Neural crest cell (in vitro differentiated cells): Measurements from ENCODE around the gene CDHR5. TPM values are rescaled to one million over a fixed set of nuclear protein-coding genes. Genes with fewer than 3 reads are reported as not detected.

Experiments
- DNase-seq: peaks from one replicate; pipeline ENCODE4 v3.0.0; 2021; ENCODE audit warnings: low read depth, mixed read lengths, low spot score
- H3K27ac Mint-ChIP-seq: one replicate; pipeline ENCODE4 v1.8.0; 2021; ENCODE audit warnings: mild to moderate bottlenecking, mixed read lengths; ENCODE audit not compliant: unreplicated experiment
- H3K27me3 Mint-ChIP-seq: 2 replicates; pipeline ENCODE4 v1.8.0; 2021; ENCODE audit warnings: low read depth, mild to moderate bottlenecking, mixed read lengths
- H3K36me3 Mint-ChIP-seq: 2 replicates; pipeline ENCODE4 v1.8.0; 2021; ENCODE audit warnings: low read depth, mild to moderate bottlenecking, mixed read lengths
- H3K4me1 Mint-ChIP-seq: 2 replicates; pipeline ENCODE4 v1.8.0; 2021; ENCODE audit warnings: mixed read lengths
- H3K4me3 Mint-ChIP-seq: one replicate; pipeline ENCODE4 v1.8.0; 2021; ENCODE audit warnings: mild to moderate bottlenecking, mixed read lengths
- H3K9me3 Mint-ChIP-seq: 2 replicates; pipeline ENCODE4 v1.8.0; 2021; ENCODE audit warnings: mixed read lengths
- total RNA-seq: library from RNA; stranded (reverse); gene quantifications from 2 replicates; pipeline ENCODE4 v1.2.1, GENCODE V29; 2021
- TF ChIP-seq, protein P1 (sequence below): fragments of 200-600 bp; sonication (generic); conservative IDR thresholded peaks from 2 replicates; pipeline ENCODE4 v1.5.0; 2021; ENCODE audit warnings: antibody characterized with exemption, mild to moderate bottlenecking

Gene CDHR5
- total RNA-seq, 1 donor from 2014 or later = not detected

DNA sequence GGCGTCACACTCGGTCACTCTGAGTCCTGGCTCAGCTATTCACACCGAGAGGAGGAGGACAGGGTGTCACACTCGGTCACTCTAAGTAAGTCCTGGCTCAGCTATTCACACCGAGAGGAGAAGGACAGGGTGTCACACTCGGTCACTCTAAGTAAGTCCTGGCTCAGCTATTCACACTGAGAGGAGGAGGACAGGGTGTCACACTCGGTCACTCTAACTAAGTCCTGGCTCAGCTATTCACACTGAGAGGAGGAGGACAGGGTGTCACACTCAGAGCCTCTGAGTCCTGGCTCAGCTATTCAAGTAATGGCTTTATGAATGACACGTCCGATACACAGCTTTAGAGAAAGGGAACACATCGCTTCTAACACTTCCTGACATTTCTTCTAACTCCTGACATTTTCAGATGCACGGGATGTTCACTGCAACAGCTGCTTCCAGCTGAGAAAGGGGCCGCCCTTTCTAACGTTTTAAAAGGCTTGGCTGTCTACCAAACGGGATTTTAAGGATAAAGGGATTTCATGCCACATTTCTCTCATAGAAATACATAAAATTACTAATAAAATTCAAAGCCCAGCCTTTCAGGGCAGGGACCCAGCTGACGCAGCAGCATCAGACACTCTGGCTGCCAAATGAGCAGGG lies 40.4 kb upstream of the CDHR5 start:
- Mint-ChIP-seq H3K27ac (no peak overlapping the region), H3K4me3 (no peak overlapping the region)

GRCh38 chr11:662689-663274 lies 38.0 kb upstream of the CDHR5 start:
- H3K4me3 Mint-ChIP-seq = no peak overlapping the region
- peak; percentile 47 for DNase-seq
- TF ChIP-seq, protein P1, sequence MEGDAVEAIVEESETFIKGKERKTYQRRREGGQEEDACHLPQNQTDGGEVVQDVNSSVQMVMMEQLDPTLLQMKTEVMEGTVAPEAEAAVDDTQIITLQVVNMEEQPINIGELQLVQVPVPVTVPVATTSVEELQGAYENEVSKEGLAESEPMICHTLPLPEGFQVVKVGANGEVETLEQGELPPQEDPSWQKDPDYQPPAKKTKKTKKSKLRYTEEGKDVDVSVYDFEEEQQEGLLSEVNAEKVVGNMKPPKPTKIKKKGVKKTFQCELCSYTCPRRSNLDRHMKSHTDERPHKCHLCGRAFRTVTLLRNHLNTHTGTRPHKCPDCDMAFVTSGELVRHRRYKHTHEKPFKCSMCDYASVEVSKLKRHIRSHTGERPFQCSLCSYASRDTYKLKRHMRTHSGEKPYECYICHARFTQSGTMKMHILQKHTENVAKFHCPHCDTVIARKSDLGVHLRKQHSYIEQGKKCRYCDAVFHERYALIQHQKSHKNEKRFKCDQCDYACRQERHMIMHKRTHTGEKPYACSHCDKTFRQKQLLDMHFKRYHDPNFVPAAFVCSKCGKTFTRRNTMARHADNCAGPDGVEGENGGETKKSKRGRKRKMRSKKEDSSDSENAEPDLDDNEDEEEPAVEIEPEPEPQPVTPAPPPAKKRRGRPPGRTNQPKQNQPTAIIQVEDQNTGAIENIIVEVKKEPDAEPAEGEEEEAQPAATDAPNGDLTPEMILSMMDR = peak; percentile 79

More for the DNA sequence above, 40.4 kb upstream of the CDHR5 start:
- Mint-ChIP-seq H3K9me3 (no peaks in the 10 kb centered on the region), H3K27me3 (no peaks in the 10 kb centered on the region), H3K36me3 (peaks cover 5% of the 10 kb centered on the region), H3K4me1 (peaks cover 5% of the 10 kb centered on the region)
- TF ChIP-seq, protein P1 = no peak
- no peak for DNase-seq

GRCh38 chr11:660681-661444 lies 36.1 kb upstream of the CDHR5 start:
- TF ChIP-seq, protein P1 = no peak
- Mint-ChIP-seq H3K27me3 (no peaks in the 10 kb centered on the region), H3K4me3 (no peak overlapping the region), H3K9me3 (no peaks in the 10 kb centered on the region), H3K36me3 (peaks cover 5% of the 10 kb centered on the region), H3K4me1 (peaks cover 5% of the 10 kb centered on the region), H3K27ac (no peak overlapping the region)
- DNase-seq = no peak

More at GRCh38 chr11:662689-663274, 38.0 kb upstream of the CDHR5 start:
- peaks cover 5% of the 10 kb centered on the region for H3K36me3 Mint-ChIP-seq
- no peaks in the 10 kb centered on the region for H3K27me3 Mint-ChIP-seq
- H3K4me1 Mint-ChIP-seq = peaks cover 5% of the 10 kb centered on the region
- H3K27ac Mint-ChIP-seq = no peak overlapping the region
- no peaks in the 10 kb centered on the region for H3K9me3 Mint-ChIP-seq

GRCh38 chr11:660281-660680 lies 35.5 kb upstream of the CDHR5 start:
- Mint-ChIP-seq H3K36me3 (peaks cover 4% of the 10 kb centered on the region), H3K27ac (no peak overlapping the region), H3K9me3 (no peaks in the 10 kb centered on the region), H3K4me3 (no peak overlapping the region), H3K27me3 (no peaks in the 10 kb centered on the region), H3K4me1 (peaks cover 5% of the 10 kb centered on the region)
- TF ChIP-seq, protein P1 = no peak
- DNase-seq = no peak

- DNase-seq = no peak
- peaks cover 5% of the 10 kb centered on the region for H3K4me1 Mint-ChIP-seq
- peaks cover 2% of the 10 kb centered on the region for H3K36me3 Mint-ChIP-seq
- no peaks in the 10 kb centered on the region for H3K27me3 Mint-ChIP-seq
- no peak overlapping the region for H3K27ac Mint-ChIP-seq
- no peaks in the 10 kb centered on the region for H3K9me3 Mint-ChIP-seq
- TF ChIP-seq, protein P1 = no peak
- no peak overlapping the region for H3K4me3 Mint-ChIP-seq
These were observed 34.9 kb upstream of the CDHR5 start for GRCh38 chr11:659532-660085.
